Hepatocyte (in vitro differentiated cells): Measurements from ENCODE around the gene THEM5. TPM values are rescaled to one million over a fixed set of nuclear protein-coding genes. Genes with fewer than 3 reads are reported as not detected.

Experiments used
- DNase-seq: peaks from one replicate; pipeline ENCODE4 v3.0.0-alpha.2; 2016; ENCODE audit warnings: low spot score
- H2AFZ ChIP-seq: fragments of 200-600 bp; sonication (generic); 2 replicates; pipeline ENCODE4 v1.6.0; 2016; ENCODE audit warnings: antibody characterized with exemption, mild to moderate bottlenecking
- H3K27ac ChIP-seq: fragments of 200-600 bp; sonication (generic); 2 replicates; pipeline ENCODE4 v1.5.1; 2016; ENCODE audit warnings: mild to moderate bottlenecking
- H3K27me3 ChIP-seq: fragments of 200-600 bp; sonication (generic); 2 replicates; pipeline ENCODE4 v1.6.1; 2016
- H3K36me3 ChIP-seq: fragments of 200-600 bp; sonication (generic); replicated peaks from 2 replicates; pipeline ENCODE4 v1.5.1; 2016; ENCODE audit warnings: low read depth; ENCODE audit not compliant: insufficient read depth
- H3K4me1 ChIP-seq: fragments of 200-600 bp; sonication (generic); 2 replicates; pipeline ENCODE4 v1.5.1; 2016; ENCODE audit warnings: mild to moderate bottlenecking, moderate library complexity; ENCODE audit not compliant: insufficient read depth
- H3K4me2 ChIP-seq: fragments of 200-600 bp; sonication (generic); 2 replicates; pipeline ENCODE4 v1.6.0; 2016
- H3K4me3 ChIP-seq: fragments of 200-600 bp; sonication (generic); 2 replicates; pipeline ENCODE4 v1.5.1; 2016; ENCODE audit warnings: mild to moderate bottlenecking
- H3K79me2 ChIP-seq: fragments of 200-600 bp; sonication (generic); 2 replicates; pipeline ENCODE4 v1.6.0; 2017; ENCODE audit warnings: mild to moderate bottlenecking
- H3K9me2 ChIP-seq: fragments of 200-600 bp; sonication (generic); replicated peaks from 2 replicates; pipeline ENCODE4 v1.6.0; 2017; ENCODE audit warnings: mild to moderate bottlenecking; ENCODE audit not compliant: insufficient read depth
- H3K9me3 ChIP-seq: fragments of 200-600 bp; sonication (generic); 2 replicates; pipeline ENCODE4 v1.5.1; 2016; ENCODE audit warnings: low read depth, mild to moderate bottlenecking
- H4K20me1 ChIP-seq: fragments of 200-600 bp; sonication (generic); 2 replicates; pipeline ENCODE4 v1.6.0; 2016; ENCODE audit warnings: mild to moderate bottlenecking; ENCODE audit not compliant: insufficient read depth, poor library complexity, severe bottlenecking
- CTCF ChIP-seq: fragments of 200-600 bp; sonication (generic); IDR thresholded peaks from 2 replicates; pipeline ENCODE4 v1.5.1; 2016; ENCODE audit warnings: antibody characterized with exemption, mild to moderate bottlenecking; ENCODE audit not compliant: poor library complexity
- EZH2 ChIP-seq: fragments of 200-600 bp; sonication (generic); IDR thresholded peaks from 2 replicates; pipeline ENCODE4 v1.6.1; 2016; ENCODE audit warnings: antibody characterized with exemption, mild to moderate bottlenecking, borderline replicate concordance
- EZH2phosphoT487 ChIP-seq: fragments of 200-600 bp; sonication (generic); IDR thresholded peaks from one replicate; pipeline ENCODE4 v1.6.1; 2018; ENCODE audit warnings: antibody characterized with exemption, mild to moderate bottlenecking, low read depth, moderate library complexity; ENCODE audit not compliant: unreplicated experiment, severe bottlenecking
- WGBS: methylation state at CpG from one replicate; pipeline ENCODE4 v1.1.6; 2016; ENCODE audit warnings: low lambda C conversion rate; ENCODE audit errors: missing lambda C conversion rate; 5-methylcytosine and 5-hydroxymethylcytosine counted together
- polyA plus RNA-seq: library from polyadenylated mRNA; unstranded; fragments of >200 nt; fragmentation: Nextera tagmentation; extraction: Ambion mirVana; gene quantifications from 2 replicates; pipeline ENCODE4 v1.2.1, GENCODE V29; 2016
- total RNA-seq: library from RNA; depleted of rRNA; stranded (reverse); fragments of >200 nt; gene quantifications from 2 replicates; pipeline ENCODE4 v1.2.3, GENCODE V29; 2014

THEM5 gene
- total and polyA plus RNA-seq, 2 experiments from 2014 or later: 0.21 TPM; not detected in 1

GRCh38 chr1:151809290-151809984 lies 44.1 kb downstream of the THEM5 start:
- Histone ChIP-seq H4K20me1 (no peaks in the 10 kb centered on the region), H3K9me3 (no peaks in the 10 kb centered on the region), H3K9me2 (no peaks in the 10 kb centered on the region), H3K27me3 (no peaks in the 10 kb centered on the region), H3K4me2 (no peak overlapping the region), H3K79me2 (no peaks in the 10 kb centered on the region), H3K4me1 (no peaks in the 10 kb centered on the region), H2AFZ (no peak overlapping the region), H3K27ac (no peak overlapping the region), H3K4me3 (no peak overlapping the region), H3K36me3 (no peaks in the 10 kb centered on the region)
- WGBS: 71% methylated on average over 8 of the region's 8 CpGs
- no peak for TF ChIP-seq CTCF
- TF ChIP-seq EZH2phosphoT487: no peak
- TF ChIP-seq EZH2: no peak
- DNase-seq: no peak

GRCh38 chr1:151807766-151808165 lies 45.7 kb downstream of the THEM5 start:
- Histone ChIP-seq H3K4me2 (no peak overlapping the region), H3K4me1 (no peaks in the 10 kb centered on the region), H3K27me3 (peaks cover 13% of the 10 kb centered on the region), H4K20me1 (no peaks in the 10 kb centered on the region), H3K4me3 (no peak overlapping the region), H3K27ac (no peak overlapping the region), H3K9me2 (no peaks in the 10 kb centered on the region), H2AFZ (no peak overlapping the region), H3K36me3 (no peaks in the 10 kb centered on the region), H3K9me3 (no peaks in the 10 kb centered on the region), H3K79me2 (no peaks in the 10 kb centered on the region)
- 86% methylated on average over 1 of the region's 1 CpG for WGBS
- no peak for DNase-seq
- TF ChIP-seq CTCF: no peak
- TF ChIP-seq EZH2: no peak
- TF ChIP-seq EZH2phosphoT487: no peak

GRCh38 chr1:151807131-151807530 lies 46.4 kb downstream of the THEM5 start:
- no peaks in the 10 kb centered on the region for H3K79me2 ChIP-seq
- no peaks in the 10 kb centered on the region for H3K9me2 ChIP-seq
- H3K4me3 ChIP-seq: no peak overlapping the region
- TF ChIP-seq CTCF (no peak), EZH2 (no peak), EZH2phosphoT487 (no peak)
- no peaks in the 10 kb centered on the region for H3K9me3 ChIP-seq
- no peak overlapping the region for H2AFZ ChIP-seq
- peaks cover 13% of the 10 kb centered on the region for H3K27me3 ChIP-seq
- no peak overlapping the region for H3K4me2 ChIP-seq
- no peaks in the 10 kb centered on the region for H3K36me3 ChIP-seq
- no peak overlapping the region for H3K27ac ChIP-seq
- no peak for DNase-seq
- H4K20me1 ChIP-seq: no peaks in the 10 kb centered on the region
- H3K4me1 ChIP-seq: no peaks in the 10 kb centered on the region
- 80% methylated on average over 5 of the region's 5 CpGs for WGBS

- TF ChIP-seq EZH2 (no peak), CTCF (no peak), EZH2phosphoT487 (no peak)
- H3K27ac ChIP-seq: no peak overlapping the region
- H2AFZ ChIP-seq: no peak overlapping the region
- WGBS: 83% methylated on average over 7 of the region's 7 CpGs
- H3K4me3 ChIP-seq: no peak overlapping the region
- H3K9me2 ChIP-seq: no peaks in the 10 kb centered on the region
- H4K20me1 ChIP-seq: no peaks in the 10 kb centered on the region
- no peaks in the 10 kb centered on the region for H3K9me3 ChIP-seq
- H3K4me1 ChIP-seq: no peaks in the 10 kb centered on the region
- H3K27me3 ChIP-seq: peaks cover 13% of the 10 kb centered on the region
- no peaks in the 10 kb centered on the region for H3K79me2 ChIP-seq
- H3K36me3 ChIP-seq: no peaks in the 10 kb centered on the region
- no peak overlapping the region for H3K4me2 ChIP-seq
- no peak for DNase-seq
Observed at GRCh38 chr1:151806170-151806569, 47.3 kb downstream of the THEM5 start.
